ENCODE results near the gene AOPEP.

Gene AOPEP

GRCh38 chr9:95071925-95072324 is 345.4 kb downstream of the AOPEP start:
- H3K4me3 Mint-ChIP-seq = no peak overlapping the region
- no peak for DNase-seq
- H3K27me3 Mint-ChIP-seq = no peaks in the 10 kb centered on the region
- H3K36me3 Mint-ChIP-seq (ENCODE audit: low read depth) = no peaks in the 10 kb centered on the region
- no peaks in the 10 kb centered on the region for H3K4me1 Mint-ChIP-seq (ENCODE audit: low read depth)
- no peak overlapping the region for H3K27ac Mint-ChIP-seq
- H3K9me3 Mint-ChIP-seq = no peaks in the 10 kb centered on the region

- Mint-ChIP-seq H3K9me3 (no peaks in the 10 kb centered on the region), H3K4me3 (no peak overlapping the region), H3K27ac (no peak overlapping the region), H3K4me1 (ENCODE audit: low read depth) (no peaks in the 10 kb centered on the region), H3K36me3 (ENCODE audit: low read depth) (no peaks in the 10 kb centered on the region), H3K27me3 (no peaks in the 10 kb centered on the region)
- DNase-seq = no peak
Measured at GRCh38 chr9:95073042-95073607, 346.6 kb downstream of the AOPEP start.

GRCh38 chr9:95073918-95074317 is 347.4 kb downstream of the AOPEP start:
- Mint-ChIP-seq H3K27ac (no peak overlapping the region), H3K4me1 (ENCODE audit: low read depth) (no peaks in the 10 kb centered on the region), H3K4me3 (no peak overlapping the region), H3K9me3 (no peaks in the 10 kb centered on the region), H3K36me3 (ENCODE audit: low read depth) (no peaks in the 10 kb centered on the region), H3K27me3 (no peaks in the 10 kb centered on the region)
- DNase-seq = no peak

- no peak for DNase-seq
- no peaks in the 10 kb centered on the region for H3K27me3 Mint-ChIP-seq
- H3K36me3 Mint-ChIP-seq (ENCODE audit: low read depth) = no peaks in the 10 kb centered on the region
- H3K27ac Mint-ChIP-seq = no peak overlapping the region
- no peaks in the 10 kb centered on the region for H3K9me3 Mint-ChIP-seq
- no peaks in the 10 kb centered on the region for H3K4me1 Mint-ChIP-seq (ENCODE audit: low read depth)
- H3K4me3 Mint-ChIP-seq = no peak overlapping the region
Measured at GRCh38 chr9:95074632-95075031, 348.1 kb downstream of the AOPEP start.

GRCh38 chr9:95075700-95076099 is 349.2 kb downstream of the AOPEP start:
- no peak for DNase-seq
- H3K27me3 Mint-ChIP-seq = no peaks in the 10 kb centered on the region
- H3K27ac Mint-ChIP-seq = no peak overlapping the region
- no peaks in the 10 kb centered on the region for H3K9me3 Mint-ChIP-seq
- no peaks in the 10 kb centered on the region for H3K4me1 Mint-ChIP-seq (ENCODE audit: low read depth)
- no peaks in the 10 kb centered on the region for H3K36me3 Mint-ChIP-seq (ENCODE audit: low read depth)
- no peak overlapping the region for H3K4me3 Mint-ChIP-seq

- no peak for DNase-seq
- Mint-ChIP-seq H3K4me3 (no peak overlapping the region), H3K36me3 (ENCODE audit: low read depth) (peaks cover under 1% of the 10 kb centered on the region), H3K27me3 (no peaks in the 10 kb centered on the region), H3K9me3 (no peaks in the 10 kb centered on the region), H3K4me1 (ENCODE audit: low read depth) (no peaks in the 10 kb centered on the region), H3K27ac (no peak overlapping the region)
Measured at GRCh38 chr9:95076696-95077052, 350.2 kb downstream of the AOPEP start.

- Mint-ChIP-seq H3K36me3 (ENCODE audit: low read depth) (peaks cover 6% of the 10 kb centered on the region), H3K4me1 (ENCODE audit: low read depth) (no peaks in the 10 kb centered on the region), H3K27ac (no peak overlapping the region), H3K27me3 (no peaks in the 10 kb centered on the region), H3K9me3 (no peaks in the 10 kb centered on the region), H3K4me3 (no peak overlapping the region)
- no peak for DNase-seq
Measured at GRCh38 chr9:95077053-95077765, 350.7 kb downstream of the AOPEP start.

- H3K27ac Mint-ChIP-seq = no peak overlapping the region
- peaks cover 12% of the 10 kb centered on the region for H3K36me3 Mint-ChIP-seq (ENCODE audit: low read depth)
- no peak for DNase-seq
- no peaks in the 10 kb centered on the region for H3K9me3 Mint-ChIP-seq
- no peaks in the 10 kb centered on the region for H3K27me3 Mint-ChIP-seq
- no peaks in the 10 kb centered on the region for H3K4me1 Mint-ChIP-seq (ENCODE audit: low read depth)
- H3K4me3 Mint-ChIP-seq = no peak overlapping the region
Measured at GRCh38 chr9:95077766-95078370, 351.4 kb downstream of the AOPEP start.

- no peaks in the 10 kb centered on the region for H3K27me3 Mint-ChIP-seq
- DNase-seq = no peak
Measured at GRCh38 chr9:95078511-95078910, 352.0 kb downstream of the AOPEP start.

GRCh38 chr9:95078939-95079338 is 352.4 kb downstream of the AOPEP start:
- H3K9me3 Mint-ChIP-seq = no peaks in the 10 kb centered on the region
- H3K36me3 Mint-ChIP-seq (ENCODE audit: low read depth) = peaks cover 17% of the 10 kb centered on the region
- H3K4me1 Mint-ChIP-seq (ENCODE audit: low read depth) = no peaks in the 10 kb centered on the region
- H3K27ac Mint-ChIP-seq = no peak overlapping the region
- H3K4me3 Mint-ChIP-seq = no peak overlapping the region
- DNase-seq = no peak
- H3K27me3 Mint-ChIP-seq = no peaks in the 10 kb centered on the region

More at GRCh38 chr9:95078511-95078910, 352.0 kb downstream of the AOPEP start:
- Mint-ChIP-seq H3K4me3 (no peak overlapping the region), H3K36me3 (ENCODE audit: low read depth) (peaks cover 15% of the 10 kb centered on the region), H3K4me1 (ENCODE audit: low read depth) (no peaks in the 10 kb centered on the region), H3K9me3 (no peaks in the 10 kb centered on the region), H3K27ac (no peak overlapping the region)

- no peaks in the 10 kb centered on the region for H3K9me3 Mint-ChIP-seq
- DNase-seq = no peak
- no peaks in the 10 kb centered on the region for H3K27me3 Mint-ChIP-seq
- H3K36me3 Mint-ChIP-seq (ENCODE audit: low read depth) = peaks cover 17% of the 10 kb centered on the region
- H3K4me3 Mint-ChIP-seq = no peak overlapping the region
- no peaks in the 10 kb centered on the region for H3K4me1 Mint-ChIP-seq (ENCODE audit: low read depth)
- H3K27ac Mint-ChIP-seq = no peak overlapping the region
Measured at GRCh38 chr9:95079461-95079860, 353.0 kb downstream of the AOPEP start.

- Mint-ChIP-seq H3K4me3 (no peak overlapping the region), H3K9me3 (no peaks in the 10 kb centered on the region), H3K4me1 (ENCODE audit: low read depth) (no peaks in the 10 kb centered on the region), H3K27me3 (no peaks in the 10 kb centered on the region), H3K36me3 (ENCODE audit: low read depth) (peaks cover 22% of the 10 kb centered on the region), H3K27ac (no peak overlapping the region)
- no peak for DNase-seq
Measured at GRCh38 chr9:95080961-95081647, 354.6 kb downstream of the AOPEP start.

- Mint-ChIP-seq H3K27me3 (no peaks in the 10 kb centered on the region), H3K4me3 (no peak overlapping the region), H3K4me1 (ENCODE audit: low read depth) (no peaks in the 10 kb centered on the region), H3K9me3 (no peaks in the 10 kb centered on the region), H3K27ac (no peak overlapping the region), H3K36me3 (ENCODE audit: low read depth) (peaks cover 29% of the 10 kb centered on the region)
- DNase-seq = no peak
Measured at GRCh38 chr9:95081998-95082397, 355.5 kb downstream of the AOPEP start.

GRCh38 chr9:95082401-95083084 is 356.0 kb downstream of the AOPEP start:
- no peaks in the 10 kb centered on the region for H3K9me3 Mint-ChIP-seq
- DNase-seq = no peak

More at GRCh38 chr9:95082401-95083084, 356.0 kb downstream of the AOPEP start:
- H3K27ac Mint-ChIP-seq = no peak overlapping the region
- H3K4me3 Mint-ChIP-seq = no peak overlapping the region
- H3K27me3 Mint-ChIP-seq = no peaks in the 10 kb centered on the region
- H3K36me3 Mint-ChIP-seq (ENCODE audit: low read depth) = peaks cover 29% of the 10 kb centered on the region
- H3K4me1 Mint-ChIP-seq (ENCODE audit: low read depth) = no peaks in the 10 kb centered on the region
